Endothelial cell of umbilical vein (primary cell): ENCODE data around the gene MXI1. TPM values are rescaled to one million over a fixed set of nuclear protein-coding genes. Genes with fewer than 3 reads are reported as not detected.

ENCODE experiments used
- BruUV-seq: library from RNA; stranded (reverse); fragments of 400-500 nt; replicated peaks from 2 replicates; lab custom pipeline; 2021; lab: Mats Ljungman, UMichigan
- CTCF ChIA-PET: fragments of 300-600, 350-600 bp; sonication (Branson Sonifier 250); formaldehyde crosslinking; loops from one replicate; lab custom pipeline; 2021; ENCODE audit warnings: antibody characterized with exemption, inconsistent platforms; lab: Charles Lee
- POLR2A ChIA-PET: fragments of 300-600, 350-600 bp; sonication (Branson Sonifier 250); formaldehyde crosslinking; loops from one replicate; lab custom pipeline; 2021; ENCODE audit warnings: antibody characterized with exemption, inconsistent platforms; lab: Charles Lee
- DNase-seq: peaks from one replicate; pipeline ENCODE4 v3.0.0-alpha.2; 2011; ENCODE audit warnings: low read depth, low spot score
- FAIRE-seq: peaks from 2 replicates; lab custom pipeline; 2011; peaks lifted over from hg19 to GRCh38; lab: Jason Lieb, UNC
- H2AFZ ChIP-seq: 2 replicates; pipeline ENCODE4 v1.6.0; 2012; ENCODE audit warnings: low read depth, low read length, control low read depth, inconsistent platforms
- H3K27ac ChIP-seq: 2 replicates; pipeline ENCODE4 v1.5.1; 2011; ENCODE audit warnings: low read depth, mild to moderate bottlenecking, control low read depth, low read length, moderate library complexity; ENCODE audit not compliant: insufficient read depth
- H3K27me3 ChIP-seq, 2 experiments: 2 replicates each; pipeline versions ENCODE4 v1.6.0 to v1.6.1; 2011; ENCODE audit warnings: low read length in 2 of 2, mixed read lengths in 1 of 2; ENCODE audit not compliant: control insufficient read depth in 2 of 2, insufficient read depth in 2 of 2
- H3K36me3 ChIP-seq, 2 experiments: 2 replicates in 1 of 2; 3 replicates in 1 of 2; pipeline ENCODE4 v1.5.1; 2011; ENCODE audit warnings: low read length in 2 of 2, mild to moderate bottlenecking in 1 of 2, moderate library complexity in 1 of 2; ENCODE audit not compliant: control insufficient read depth in 2 of 2, insufficient read depth in 2 of 2; ENCODE audit errors: extremely low read depth in 1 of 2
- H3K4me1 ChIP-seq: 3 replicates; pipeline ENCODE4 v1.5.1; 2011; ENCODE audit warnings: mild to moderate bottlenecking, low read length; ENCODE audit not compliant: control insufficient read depth, insufficient read depth; ENCODE audit errors: extremely low read depth
- H3K4me2 ChIP-seq: 2 replicates; pipeline ENCODE4 v1.6.1; 2011; ENCODE audit warnings: low read length, control low read depth, mixed read lengths; ENCODE audit not compliant: insufficient read depth
- H3K4me3 ChIP-seq, 3 experiments: fragments of 200-600 bp in 1 of 3; sonication (generic), shearing (Covaris generic) in 1 of 3; replicated peaks in 1 of 3; 2 replicates each; pipeline ENCODE4 v1.5.1; 2011 to 2016; ENCODE audit warnings: control low read depth in 3 of 3, low read length in 3 of 3, mild to moderate bottlenecking in 2 of 3, inconsistent platforms in 1 of 3, low read depth in 1 of 3, moderate library complexity in 1 of 3; ENCODE audit not compliant: insufficient read depth in 1 of 3
- H3K79me2 ChIP-seq: 2 replicates; pipeline ENCODE4 v1.6.0; 2012; ENCODE audit warnings: low read length, inconsistent platforms; ENCODE audit not compliant: control insufficient read depth, insufficient read depth
- H3K9ac ChIP-seq: replicated peaks from 2 replicates; pipeline ENCODE3; 2011; ENCODE audit warnings: low read length, control low read depth; ENCODE audit not compliant: insufficient read depth; ENCODE audit errors: extremely low read depth
- H3K9me1 ChIP-seq: replicated peaks from 3 replicates; pipeline ENCODE4 v1.6.0; 2011; ENCODE audit warnings: mild to moderate bottlenecking, low read length; ENCODE audit not compliant: control insufficient read depth, insufficient read depth; ENCODE audit errors: extremely low read depth
- H3K9me3 ChIP-seq: replicated peaks from 2 replicates; pipeline ENCODE4 v1.5.1; 2012; ENCODE audit warnings: low read length, inconsistent platforms; ENCODE audit not compliant: control insufficient read depth, insufficient read depth
- H4K20me1 ChIP-seq: replicated peaks from 2 replicates; pipeline ENCODE3; 2011; ENCODE audit warnings: mild to moderate bottlenecking, low read length; ENCODE audit not compliant: control insufficient read depth, insufficient read depth; ENCODE audit errors: extremely low read depth
- FOS ChIP-seq: IDR thresholded peaks from 2 replicates; pipeline ENCODE4 v1.6.1; 2011; ENCODE audit warnings: mild to moderate bottlenecking, low read length, moderate library complexity, borderline replicate concordance; ENCODE audit not compliant: insufficient read depth
- GATA2 ChIP-seq: IDR thresholded peaks from 2 replicates; pipeline ENCODE4 v1.7.0; 2011; ENCODE audit warnings: low read depth, mild to moderate bottlenecking, moderate library complexity, mixed read lengths, low read length; ENCODE audit not compliant: insufficient read length, insufficient read depth
- JUN ChIP-seq: IDR thresholded peaks from 2 replicates; pipeline ENCODE4 v1.6.1; 2011; ENCODE audit warnings: borderline replicate concordance, low read depth; ENCODE audit not compliant: insufficient read length, insufficient read depth
- MYC ChIP-seq: IDR thresholded peaks from one replicate; pipeline ENCODE4 v1.6.1; 2011; ENCODE audit warnings: mild to moderate bottlenecking, low read depth, low read length
- POLR2A ChIP-seq: IDR thresholded peaks from 2 replicates; pipeline ENCODE4 v1.6.1; 2012; ENCODE audit warnings: low read depth, mild to moderate bottlenecking, control low read depth, low read length
- POLR2AphosphoS5 ChIP-seq: IDR thresholded peaks from 2 replicates; pipeline ENCODE4 v1.6.1; 2012; ENCODE audit warnings: low read depth, mild to moderate bottlenecking, control low read depth, low read length, moderate library complexity; ENCODE audit not compliant: insufficient read depth
- dilution Hi-C: fragments of 300-500 bp; cut with MboI; formaldehyde crosslinking; loops from one replicate; pipeline ENCODE4 v1.15.0; 2019; ENCODE audit warnings: low sequenced_read_pairs; ENCODE audit not compliant: extremely low pct_ligation_motif_present
- intact Hi-C: fragments of 100-400 bp; cut with micrococcal nuclease; formaldehyde crosslinking; loops from one replicate; pipeline ENCODE4 v1.10.0; 2022
- polyA plus RNA-seq, 4 experiments: library from polyadenylated mRNA; depleted of rRNA in 3 of 4; stranded (reverse) in 3 of 4; unstranded in 1 of 4; fragments of >200 nt; gene quantifications; 2 replicates each; pipeline versions ENCODE4 v1.2.1 to v1.2.3, GENCODE V29; 2011 to 2012; ENCODE audit warnings: missing spikeins in 1 of 4
- total RNA-seq: library from RNA; stranded (reverse); gene quantifications from 2 replicates; pipeline ENCODE4 v1.2.3, GENCODE V29; 2021
- TF ChIP-seq, protein P1 (sequence below): IDR thresholded peaks from 2 replicates; pipeline ENCODE4 v1.6.1; 2011; ENCODE audit not compliant: insufficient read depth, insufficient read length
- TF ChIP-seq, protein P2 (sequence below), 2 donors: IDR thresholded peaks; 1 replicate in 1 of 2; 2 replicates in 1 of 2; pipeline ENCODE4 v1.5.1; 2011; ENCODE audit warnings: low read length in 2 of 2, mild to moderate bottlenecking in 2 of 2, moderate library complexity in 2 of 2, control low read depth in 1 of 2, inconsistent platforms in 1 of 2, low read depth in 1 of 2; ENCODE audit not compliant: insufficient read depth in 1 of 2; ENCODE audit errors: extremely low read depth in 1 of 2

Gene MXI1
- total and polyA plus RNA-seq, 2 donors (not counting 3 experiments of a cell fraction or from before 2014, with no cell fraction given), result 2.7 to 8.5 TPM

DNA sequence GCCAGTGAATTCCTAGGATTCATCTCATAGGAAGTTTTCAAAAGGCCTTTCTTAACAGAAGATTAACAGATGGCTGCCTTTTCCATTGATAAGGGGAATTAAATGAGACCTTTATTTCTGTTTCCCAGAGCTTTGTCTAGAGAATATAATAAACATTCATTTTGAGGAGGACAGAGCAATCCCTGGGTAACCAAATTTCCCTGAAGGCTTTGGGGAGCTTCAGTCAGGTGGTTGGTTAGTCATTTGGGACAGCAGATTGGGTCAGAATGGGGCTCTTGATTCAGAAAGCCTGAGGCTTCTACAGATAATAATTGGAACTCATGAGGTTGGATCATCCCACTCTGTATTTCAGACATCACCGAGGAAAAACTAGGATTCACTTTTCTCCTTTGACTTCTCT, 21.8 kb downstream of the MXI1 start:
- H3K36me3 ChIP-seq, result no peaks in the 10 kb centered on the region
- no peak overlapping the region for H3K9ac ChIP-seq
- H3K4me2 ChIP-seq, result no peak overlapping the region
- DNase-seq (no peak), FAIRE-seq (no peak)
- dilution Hi-C loops, result no loop called here
- no peak overlapping the region for H2AFZ ChIP-seq
- POLR2A ChIA-PET, result no interaction called here
- no peak for TF ChIP-seq FOS
- TF ChIP-seq POLR2AphosphoS5, result no peak
- no peak for TF ChIP-seq GATA2
- TF ChIP-seq, protein P1, sequence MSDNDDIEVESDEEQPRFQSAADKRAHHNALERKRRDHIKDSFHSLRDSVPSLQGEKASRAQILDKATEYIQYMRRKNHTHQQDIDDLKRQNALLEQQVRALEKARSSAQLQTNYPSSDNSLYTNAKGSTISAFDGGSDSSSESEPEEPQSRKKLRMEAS, result no peak
- no peak for TF ChIP-seq JUN
- TF ChIP-seq, protein P2, sequence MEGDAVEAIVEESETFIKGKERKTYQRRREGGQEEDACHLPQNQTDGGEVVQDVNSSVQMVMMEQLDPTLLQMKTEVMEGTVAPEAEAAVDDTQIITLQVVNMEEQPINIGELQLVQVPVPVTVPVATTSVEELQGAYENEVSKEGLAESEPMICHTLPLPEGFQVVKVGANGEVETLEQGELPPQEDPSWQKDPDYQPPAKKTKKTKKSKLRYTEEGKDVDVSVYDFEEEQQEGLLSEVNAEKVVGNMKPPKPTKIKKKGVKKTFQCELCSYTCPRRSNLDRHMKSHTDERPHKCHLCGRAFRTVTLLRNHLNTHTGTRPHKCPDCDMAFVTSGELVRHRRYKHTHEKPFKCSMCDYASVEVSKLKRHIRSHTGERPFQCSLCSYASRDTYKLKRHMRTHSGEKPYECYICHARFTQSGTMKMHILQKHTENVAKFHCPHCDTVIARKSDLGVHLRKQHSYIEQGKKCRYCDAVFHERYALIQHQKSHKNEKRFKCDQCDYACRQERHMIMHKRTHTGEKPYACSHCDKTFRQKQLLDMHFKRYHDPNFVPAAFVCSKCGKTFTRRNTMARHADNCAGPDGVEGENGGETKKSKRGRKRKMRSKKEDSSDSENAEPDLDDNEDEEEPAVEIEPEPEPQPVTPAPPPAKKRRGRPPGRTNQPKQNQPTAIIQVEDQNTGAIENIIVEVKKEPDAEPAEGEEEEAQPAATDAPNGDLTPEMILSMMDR (IDR thresholded peaks at IDR 0.05; ENCODE audit: extremely low read depth in 1 of 2, insufficient read depth in 1 of 2, low read depth in 1 of 2, low read length in 2 of 2), result no peak
- no peak for TF ChIP-seq MYC
- TF ChIP-seq POLR2A, result no peak
- H3K79me2 ChIP-seq, result no peaks in the 10 kb centered on the region
- H3K9me1 ChIP-seq, result no peaks in the 10 kb centered on the region
- H3K27me3 ChIP-seq, result no peaks in the 10 kb centered on the region
- no peak overlapping the region for H3K4me3 ChIP-seq
- BruUV-seq, result no TSS peak
- intact Hi-C loops, result loop anchor here (5.0 kb wide), 3 partner anchors 152 to 1908 kb away; no protein-coding TSS in a partner anchor
- peaks cover 5% of the 10 kb centered on the region for H3K4me1 ChIP-seq
- CTCF ChIA-PET, result interaction anchor here (1.7 kb wide), 1 partner anchor 91 kb away, joined by 7 read pairs; no protein-coding TSS in a partner anchor
- H3K9me3 ChIP-seq, result no peaks in the 10 kb centered on the region
- no peaks in the 10 kb centered on the region for H4K20me1 ChIP-seq
- H3K27ac ChIP-seq, result no peak overlapping the region
